HepG2 (cell line): Measurements from ENCODE around the gene MAGEA4. TPM values are rescaled to one million over a fixed set of nuclear protein-coding genes. Genes with fewer than 3 reads are reported as not detected.

Source experiments
- ATAC-seq: fragments of 200-7000 bp; cut with Tn5 transposase; 3 replicates; pipeline ENCODE4 v1.9.1; 2020; ENCODE audit warnings: mild to moderate bottlenecking, moderate library complexity
- BruUV-seq: library from RNA; stranded (reverse); fragments of 400-500 nt; replicated peaks from 2 replicates; lab custom pipeline; 2021; lab: Mats Ljungman, UMichigan
- CTCF ChIA-PET: fragments of 300-600 bp; formaldehyde crosslinking; extraction: SDS; loops from one replicate; lab custom pipeline; 2021; ENCODE audit warnings: low total read pairs, inconsistent platforms, low intra/inter-chr PET ratio; lab: Yijun Ruan, JAX
- POLR2A ChIA-PET: fragments of 350-600 bp; sonication (Branson Sonifier 250); formaldehyde crosslinking; loops from one replicate; lab custom pipeline; 2020; ENCODE audit warnings: antibody characterized with exemption, inconsistent platforms; lab: Yijun Ruan, JAX
- DNase-seq: peaks from one replicate; pipeline ENCODE4 v3.0.0-alpha.2; 2015; ENCODE audit warnings: low spot score
- FAIRE-seq: peaks from 3 replicates; lab custom pipeline; 2011; peaks lifted over from hg19 to GRCh38; lab: Jason Lieb, UNC
- H2AFZ ChIP-seq: one replicate; pipeline ENCODE4 v1.6.1; 2011; ENCODE audit warnings: low read length, inconsistent platforms
- H3K27ac ChIP-seq: fragments of 300-600 bp; 3 replicates; pipeline ENCODE4 v1.8.0; 2011; ENCODE audit warnings: mixed run types, mild to moderate bottlenecking, mixed read lengths, low read length, inconsistent platforms; ENCODE audit not compliant: insufficient read depth; ENCODE audit errors: extremely low read length
- H3K27me3 ChIP-seq, 2 experiments: fragments of 200-600 bp in 1 of 2; 2 replicates in 1 of 2; 3 replicates in 1 of 2; pipeline versions ENCODE4 v1.6.0 to v1.8.0; 2011; ENCODE audit warnings: low read length in 2 of 2, mild to moderate bottlenecking in 2 of 2, moderate library complexity in 2 of 2, inconsistent platforms in 1 of 2; ENCODE audit not compliant: insufficient read depth in 2 of 2, control insufficient read depth in 1 of 2
- H3K36me3 ChIP-seq, 2 experiments: fragments of 200-600 bp in 1 of 2; replicated peaks in 1 of 2; 2 replicates in 1 of 2; 3 replicates in 1 of 2; pipeline versions ENCODE4 v1.5.1 to v1.8.0; 2011; ENCODE audit warnings: low read length in 2 of 2, inconsistent platforms in 1 of 2; ENCODE audit not compliant: insufficient read depth in 2 of 2, control insufficient read depth in 1 of 2
- H3K4me1 ChIP-seq: 2 replicates; pipeline ENCODE4 v1.5.1; 2012; ENCODE audit warnings: low read length, inconsistent platforms; ENCODE audit not compliant: insufficient read depth
- H3K4me2 ChIP-seq: 2 replicates; pipeline ENCODE4 v1.6.0; 2011; ENCODE audit warnings: low read depth, low read length, inconsistent platforms
- H3K4me3 ChIP-seq, 3 experiments: fragments of 200-600 bp in 1 of 3; sonication (generic), shearing (Covaris generic) in 1 of 3; replicated peaks in 1 of 3; 2 replicates each; pipeline ENCODE4 v1.5.1; 2011 to 2016; ENCODE audit warnings: low read length in 3 of 3, inconsistent platforms in 2 of 3, low read depth in 2 of 3, mild to moderate bottlenecking in 2 of 3, control low read depth in 1 of 3, mixed read lengths in 1 of 3; ENCODE audit not compliant: insufficient read depth in 1 of 3
- H3K79me2 ChIP-seq: one replicate; pipeline ENCODE4 v1.6.1; 2011; ENCODE audit warnings: low read length, inconsistent platforms; ENCODE audit not compliant: insufficient read depth
- H3K9ac ChIP-seq: 2 replicates; pipeline ENCODE4 v1.6.0; 2011; ENCODE audit warnings: mild to moderate bottlenecking, low read depth, low read length, inconsistent platforms; ENCODE audit not compliant: insufficient read depth
- H3K9me3 ChIP-seq: 2 replicates; pipeline ENCODE4 v1.5.1; 2012; ENCODE audit warnings: mild to moderate bottlenecking, low read length
- H4K20me1 ChIP-seq: 2 replicates; pipeline ENCODE4 v1.6.0; 2011; ENCODE audit warnings: inconsistent platforms, mild to moderate bottlenecking, low read length, moderate library complexity; ENCODE audit not compliant: insufficient read depth
- BRCA1 ChIP-seq: sonication (generic); formaldehyde crosslinking; IDR thresholded peaks from 2 replicates; pipeline ENCODE4 v1.4.0; 2020; ENCODE audit warnings: missing genetic modification reagents
- DR1 ChIP-seq: sonication (generic); formaldehyde crosslinking; IDR thresholded peaks from 2 replicates; pipeline ENCODE4 v1.8.0; 2021; ENCODE audit warnings: mild to moderate bottlenecking, missing genetic modification reagents, inconsistent platforms
- FOXM1 ChIP-seq: sonication (generic); formaldehyde crosslinking; IDR thresholded peaks from 2 replicates; pipeline ENCODE4 v1.5.0; 2020; ENCODE audit warnings: missing genetic modification reagents
- MEIS1 ChIP-seq: sonication (generic); formaldehyde crosslinking; IDR thresholded peaks from 2 replicates; pipeline ENCODE4 v1.9.0; 2021; ENCODE audit warnings: mild to moderate bottlenecking, missing genetic modification reagents, moderate library complexity, borderline replicate concordance
- PHF8 ChIP-seq: sonication (generic); formaldehyde crosslinking; IDR thresholded peaks from 2 replicates; pipeline ENCODE4 v1.5.0; 2020; ENCODE audit warnings: missing genetic modification reagents
- POLR2AphosphoS5 ChIP-seq: IDR thresholded peaks from 2 replicates; pipeline ENCODE4 v1.6.1; 2012; ENCODE audit warnings: low read depth, low read length
- POLR2G ChIP-seq: fragments of 200-400 bp; formaldehyde crosslinking; IDR thresholded peaks from 2 replicates; pipeline ENCODE4 v1.6.1; 2018; ENCODE audit warnings: mild to moderate bottlenecking, low read depth, low read length, moderate library complexity
- SRSF4 ChIP-seq: fragments of 200-400 bp; formaldehyde crosslinking; IDR thresholded peaks from one replicate; pipeline ENCODE4 v1.6.1; 2018; ENCODE audit warnings: mild to moderate bottlenecking, low read depth, low read length, moderate library complexity; ENCODE audit not compliant: poor library complexity, severe bottlenecking
- ZMYM3 ChIP-seq: sonication (generic); formaldehyde crosslinking; IDR thresholded peaks from 2 replicates; pipeline ENCODE4 v1.5.1; 2020; ENCODE audit warnings: mild to moderate bottlenecking, missing genetic modification reagents
- ZNF256 ChIP-seq: sonication (generic); formaldehyde crosslinking; conservative IDR thresholded peaks from 2 replicates; pipeline ENCODE4 v1.4.0; 2020; ENCODE audit warnings: missing genetic modification reagents
- ZSCAN12 ChIP-seq: sonication (generic); formaldehyde crosslinking; IDR thresholded peaks from 2 replicates; pipeline ENCODE4 v1.9.0; 2021; ENCODE audit warnings: mild to moderate bottlenecking, missing genetic modification reagents
- WGBS: methylation state at CpG from one replicate; pipeline ENCODE4 v1.1.6; 2017; ENCODE audit warnings: low lambda C conversion rate; 5-methylcytosine and 5-hydroxymethylcytosine counted together
- in situ Hi-C: cut with HindIII; loops from 2 replicates; pipeline ENCODE4 v1.10.0; 2017; ENCODE audit warnings: low pct_unique_long_range_greater_than_20kb; ENCODE audit not compliant: extremely low pct_ligation_motif_present
- intact Hi-C: fragments of 100-400 bp; cut with micrococcal nuclease; formaldehyde crosslinking; loops from one replicate; pipeline ENCODE4 v1.10.0; 2022; ENCODE audit not compliant: unreplicated experiment
- polyA plus RNA-seq, 8 experiments: library from polyadenylated mRNA; depleted of rRNA in 3 of 8; stranded (reverse) in 7 of 8; unstranded in 1 of 8; fragments of >200 nt; fragmentation: Illumina TruSeq in 4 of 8; extraction: Trizol in 4 of 8; gene quantifications; 2 replicates each; pipeline versions ENCODE4 v1.2.1 to v1.2.3, GENCODE V29; 2011 to 2016; ENCODE audit warnings: low read depth in 4 of 8, missing spikeins in 1 of 8, mixed read lengths in 1 of 8; ENCODE audit not compliant: insufficient read depth in 1 of 8
- total RNA-seq, 5 experiments: library from RNA; depleted of rRNA; stranded (reverse); fragments of >200 nt; fragmentation: Illumina TruSeq; extraction: Trizol; gene quantifications; 2 replicates each; pipeline ENCODE4 v1.2.3, GENCODE V29; 2016; ENCODE audit warnings: low read depth in 1 of 5
- TF ChIP-seq, protein P1 (sequence below): sonication (generic); formaldehyde crosslinking; IDR thresholded peaks from 2 replicates; pipeline ENCODE4 v1.9.0; 2021; ENCODE audit warnings: missing genetic modification reagents, borderline replicate concordance

MAGEA4 gene
- total and polyA plus RNA-seq, 2 of the 13 experiments (the other 11 are each of a cell fraction or from before 2014, with no cell fraction given) = not detected

DNA sequence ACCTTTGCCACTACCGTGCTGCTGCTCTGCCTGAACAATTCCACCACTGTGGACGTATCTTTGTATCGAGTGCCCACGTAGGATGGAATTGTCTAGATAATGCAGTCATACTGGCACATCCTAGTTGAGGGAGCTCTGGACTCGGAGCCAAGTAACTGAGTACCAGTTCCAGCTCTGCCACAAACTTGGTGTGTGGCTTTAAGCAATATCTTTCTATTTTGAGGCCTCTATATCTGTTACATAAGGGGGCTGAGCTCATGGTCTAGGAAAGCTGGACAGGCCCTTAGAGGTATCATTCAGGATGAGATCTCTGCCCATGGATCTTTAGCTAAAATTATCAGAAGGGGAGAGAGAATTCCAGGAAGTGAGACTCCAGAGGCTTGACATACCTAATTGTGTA lies 49.3 kb downstream of the MAGEA4 start:
- Histone ChIP-seq H3K9ac (no peak overlapping the region), H3K9me3 (no peaks in the 10 kb centered on the region), H3K79me2 (no peaks in the 10 kb centered on the region), H3K27ac (no peak overlapping the region), H3K4me3 (no peak overlapping the region), H2AFZ (no peak overlapping the region), H3K4me1 (no peaks in the 10 kb centered on the region), H4K20me1 (no peaks in the 10 kb centered on the region), H3K36me3 (peaks cover 5 to 12% of the 10 kb centered on the region in 2 experiments; a peak in 4 of 5 replicates), H3K27me3 (no peaks in the 10 kb centered on the region), H3K4me2 (no peak overlapping the region)
- no TSS peak for BruUV-seq
- in situ Hi-C loops (no loop called here), intact Hi-C loops (no loop called here)
- ATAC-seq (no peak), DNase-seq (no peak), FAIRE-seq (no peak)
- WGBS = 97% methylated on average over 4 of the region's 5 CpGs
- TF ChIP-seq ZMYM3 (CRISPR knock-in tag) (no peak), FOXM1 (CRISPR knock-in tag) (no peak), BRCA1 (CRISPR knock-in tag) (no peak), PHF8 (CRISPR knock-in tag) (no peak), SRSF4 (no peak), ZSCAN12 (CRISPR knock-in tag) (no peak), POLR2AphosphoS5 (no peak), ZNF256 (no peak), DR1 (CRISPR knock-in tag) (no peak)
- ChIA-PET CTCF (no interaction called here), POLR2A (no interaction called here)

DNA sequence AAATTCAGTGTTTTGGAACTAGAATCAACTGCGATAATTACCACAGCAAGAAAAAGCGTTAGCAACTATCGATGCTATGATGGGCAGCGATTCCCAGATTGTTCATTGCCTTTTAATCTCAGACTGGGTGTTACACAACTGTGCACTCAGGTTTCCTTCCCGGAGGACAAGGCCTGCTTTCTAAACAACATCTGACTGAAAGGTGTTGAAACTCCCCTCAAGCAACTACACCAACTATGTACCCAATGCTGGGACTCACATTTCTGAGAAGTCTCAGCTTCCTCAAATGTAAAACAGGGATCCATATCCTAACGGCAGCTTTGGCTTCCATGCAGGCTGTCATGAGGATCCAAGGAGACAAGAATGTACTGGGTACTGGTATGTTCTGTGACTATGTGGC lies 53.5 kb downstream of the MAGEA4 start:
- in situ Hi-C loops = no loop called here
- Histone ChIP-seq H4K20me1 (peaks cover 7% of the 10 kb centered on the region; the same call in 1 of the 2 replicates), H3K79me2 (peaks cover 2% of the 10 kb centered on the region), H3K4me1 (peaks cover 10% of the 10 kb centered on the region), H3K4me2 (no peak overlapping the region), H3K9me3 (no peaks in the 10 kb centered on the region), H3K9ac (no peak overlapping the region), H2AFZ (no peak overlapping the region), H3K4me3 (no peak overlapping the region), H3K27ac (no peak overlapping the region), H3K27me3 (no peaks in the 10 kb centered on the region), H3K36me3 (peaks cover 10 to 25% of the 10 kb centered on the region in 2 experiments; a peak in 4 of 5 replicates)
- DNase-seq (no peak), ATAC-seq (no peak), FAIRE-seq (no peak)
- ChIA-PET CTCF (no interaction called here), POLR2A (no interaction called here)
- intact Hi-C loops = no loop called here
- no TSS peak for BruUV-seq
- WGBS = 100% methylated on average over 4 of the region's 6 CpGs
- TF ChIP-seq MEIS1 (no peak), POLR2G (0 out of 2 replicates have a peak, but pooled peaks have one; percentile 1)
- TF ChIP-seq, protein P1, sequence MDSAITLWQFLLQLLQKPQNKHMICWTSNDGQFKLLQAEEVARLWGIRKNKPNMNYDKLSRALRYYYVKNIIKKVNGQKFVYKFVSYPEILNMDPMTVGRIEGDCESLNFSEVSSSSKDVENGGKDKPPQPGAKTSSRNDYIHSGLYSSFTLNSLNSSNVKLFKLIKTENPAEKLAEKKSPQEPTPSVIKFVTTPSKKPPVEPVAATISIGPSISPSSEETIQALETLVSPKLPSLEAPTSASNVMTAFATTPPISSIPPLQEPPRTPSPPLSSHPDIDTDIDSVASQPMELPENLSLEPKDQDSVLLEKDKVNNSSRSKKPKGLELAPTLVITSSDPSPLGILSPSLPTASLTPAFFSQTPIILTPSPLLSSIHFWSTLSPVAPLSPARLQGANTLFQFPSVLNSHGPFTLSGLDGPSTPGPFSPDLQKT (CRISPR knock-in tag) = no peak
